Fibroblast of pulmonary artery (primary cell): ENCODE measurements around the gene DDX47.
"Not testable (repeated sequence)": the region's sequence is repeated elsewhere in the genome, so short reads cannot be mapped to it uniquely, and the experiment has no call there.

Experiments used
- DNase-seq: peaks from one replicate; pipeline ENCODE4 v3.0.0-alpha.2; 2010; ENCODE audit warnings: low read depth
- H3K4me3 ChIP-seq: replicated peaks from 2 replicates; pipeline ENCODE4 v1.5.1; 2011; ENCODE audit warnings: low read depth, mild to moderate bottlenecking, control low read depth, low read length, moderate library complexity
- CTCF ChIP-seq: IDR thresholded peaks from 2 replicates; pipeline ENCODE4 v1.5.1; 2011; ENCODE audit warnings: mild to moderate bottlenecking, control low read depth, low read length, inconsistent platforms; ENCODE audit errors: missing control alignments

DDX47 gene

GRCh38 chr12:12837025-12837812 is 24.1 kb downstream of the DDX47 start:
- DNase-seq, result peak; percentile 83
- TF ChIP-seq CTCF, result peak; percentile 70
- no peak overlapping the region for H3K4me3 ChIP-seq

GRCh38 chr12:12837813-12838153 is 24.6 kb downstream of the DDX47 start:
- DNase-seq, result no peak
- H3K4me3 ChIP-seq, result no peak overlapping the region
- TF ChIP-seq CTCF, result no peak

- no peak for DNase-seq
- no peak for TF ChIP-seq CTCF
- no peak overlapping the region for H3K4me3 ChIP-seq
Measured at GRCh38 chr12:12839003-12839395, 25.9 kb downstream of the DDX47 start.

- H3K4me3 ChIP-seq, DNase-seq: not testable (repeated sequence)
Measured at GRCh38 chr12:12839439-12839838, 26.3 kb downstream of the DDX47 start.

GRCh38 chr12:12839873-12840579 is 26.9 kb downstream of the DDX47 start:
- no peak overlapping the region for H3K4me3 ChIP-seq
- TF ChIP-seq CTCF, result no peak
- peak; percentile 73 for DNase-seq

- no peak overlapping the region for H3K4me3 ChIP-seq
- no peak for DNase-seq
- no peak for TF ChIP-seq CTCF
Measured at GRCh38 chr12:12840580-12840899, 27.4 kb downstream of the DDX47 start.

- DNase-seq, H3K4me3 ChIP-seq: not testable (repeated sequence)
Measured at GRCh38 chr12:12841428-12841827, 28.3 kb downstream of the DDX47 start.

- DNase-seq, result no peak
- H3K4me3 ChIP-seq, result no peak overlapping the region
- TF ChIP-seq CTCF, result no peak
Measured at GRCh38 chr12:12845794-12846243, 32.7 kb downstream of the DDX47 start.

GRCh38 chr12:12846780-12847179 is 33.6 kb downstream of the DDX47 start:
- not testable (repeated sequence) for DNase-seq, H3K4me3 ChIP-seq
